ENCODE results near the gene FOS.

Gene FOS

GRCh38 chr14:75322746-75323145, 44.1 kb downstream of the FOS start:
- no peak for DNase-seq

GRCh38 chr14:75323571-75323970, 44.9 kb downstream of the FOS start:
- no peak for DNase-seq

GRCh38 chr14:75328558-75329155, 50.0 kb downstream of the FOS start:
- DNase-seq: no peak

GRCh38 chr14:75329369-75329768, 50.7 kb downstream of the FOS start:
- DNase-seq: no peak

- no peak for DNase-seq
Observed at GRCh38 chr14:75331471-75331870, 52.8 kb downstream of the FOS start.

Measured in NCI-H2029 (cell line).